HG02610 (cell line): ENCODE results near the gene MARCHF3.
"Not testable (repeated sequence)": the region's sequence is repeated elsewhere in the genome, so short reads cannot be mapped to it uniquely, and the experiment has no call there.

ENCODE experiments used
- ATAC-seq: cut with Tn5 transposase; IDR thresholded peaks from one replicate; pipeline ENCODE4 v1.9.1; 2021; ENCODE audit warnings: mild to moderate bottlenecking, moderate library complexity; ENCODE audit not compliant: unreplicated experiment

Gene MARCHF3

GRCh38 chr5:127030259-127031146 is at the start of gene MARCHF3:
TSS of gene MARCHF3 (minus strand) at chr5:127030558. CDS start at chr5:126918171, 112,387 bp downstream.
- peak; percentile 98 for ATAC-seq

GRCh38 chr5:127079994-127080491 is 49.7 kb upstream of the MARCHF3 start:
- no peak for ATAC-seq

GRCh38 chr5:127077366-127077765 is 47.0 kb upstream of the MARCHF3 start:
- ATAC-seq = no peak

GRCh38 chr5:127076315-127077129 is 46.2 kb upstream of the MARCHF3 start:
- no peak for ATAC-seq

GRCh38 chr5:127074466-127074865 is 44.1 kb upstream of the MARCHF3 start:
- ATAC-seq = no peak

- peak; percentile 99 for ATAC-seq
Observed at GRCh38 chr5:127072861-127073846, 42.8 kb upstream of the MARCHF3 start, which contains the start of gene C5orf63. TSS of gene C5orf63 (minus strand) at chr5:127073502. CDS start at chr5:127058995, 14,507 bp downstream.

GRCh38 chr5:127070243-127070642 is 39.9 kb upstream of the MARCHF3 start:
- no peak for ATAC-seq

- ATAC-seq = no peak
Observed at GRCh38 chr5:127068493-127069214, 38.3 kb upstream of the MARCHF3 start.

GRCh38 chr5:127066721-127067120 is 36.4 kb upstream of the MARCHF3 start:
- no peak for ATAC-seq

- no peak for ATAC-seq
Observed at GRCh38 chr5:127064253-127064840, 34.0 kb upstream of the MARCHF3 start.

- ATAC-seq = no peak
Observed at GRCh38 chr5:127063257-127063913, 33.0 kb upstream of the MARCHF3 start.

GRCh38 chr5:127061956-127062355 is 31.6 kb upstream of the MARCHF3 start:
- ATAC-seq = no peak

- no peak for ATAC-seq
Observed at GRCh38 chr5:127061537-127061936, 31.2 kb upstream of the MARCHF3 start.

GRCh38 chr5:127060470-127060985 is 30.2 kb upstream of the MARCHF3 start:
- no peak for ATAC-seq

- no peak for ATAC-seq
Observed at GRCh38 chr5:127056896-127057295, 26.5 kb upstream of the MARCHF3 start.

GRCh38 chr5:127055880-127056653 is 25.7 kb upstream of the MARCHF3 start:
- ATAC-seq = no peak

- not testable (repeated sequence) for ATAC-seq
Observed at GRCh38 chr5:127053551-127053950, 23.2 kb upstream of the MARCHF3 start.

GRCh38 chr5:127053049-127053448 is 22.7 kb upstream of the MARCHF3 start:
- ATAC-seq = no peak
